ENCODE results near the gene STX2. TPM values are rescaled to one million over a fixed set of nuclear protein-coding genes. Genes with fewer than 3 reads are reported as not detected.
A peak's percentile ranks its signal among the peaks of the same experiment; 100 is the strongest.

Gene STX2
- total and polyA plus RNA-seq, 3 donors from 2014 or later, result 27.3 to 39.5 (median 33.5) TPM

GRCh38 chr12:130860311-130860710, 21.3 kb upstream of the STX2 start:
- no peaks in the 10 kb centered on the region for H3K4me1 ChIP-seq
- DNase-seq, result no peak
- 89 to 93% methylated on average over 9 of the region's 9 CpGs for WGBS, 2 donors
- no peaks in the 10 kb centered on the region for H3K27me3 ChIP-seq
- no peak overlapping the region for H3K27ac ChIP-seq
- H3K36me3 ChIP-seq (ENCODE audit: low read depth, missing control alignments), result no peaks in the 10 kb centered on the region
- no peak overlapping the region for H3K4me3 ChIP-seq
- no peaks in the 10 kb centered on the region for H3K9me3 ChIP-seq
- intact Hi-C loops (cut with DNase I; ENCODE audit: low total_unique reads), result no loop called here
- TF ChIP-seq POLR2A (IDR thresholded peaks at IDR 0.05) (no peak), CTCF (IDR thresholded peaks at IDR 0.05) (no peak)

GRCh38 chr12:130859161-130859560, 20.1 kb upstream of the STX2 start:
- intact Hi-C loops (cut with DNase I; ENCODE audit: low total_unique reads), result no loop called here
- Histone ChIP-seq H3K9me3 (no peaks in the 10 kb centered on the region), H3K27ac (no peak overlapping the region), H3K27me3 (no peaks in the 10 kb centered on the region), H3K4me3 (no peak overlapping the region), H3K4me1 (no peaks in the 10 kb centered on the region), H3K36me3 (ENCODE audit: low read depth, missing control alignments) (no peaks in the 10 kb centered on the region)
- WGBS, 2 donors, result 90 to 92% methylated on average over 6 of the region's 6 CpGs
- TF ChIP-seq CTCF (IDR thresholded peaks at IDR 0.05) (no peak), POLR2A (IDR thresholded peaks at IDR 0.05) (no peak)
- no peak for DNase-seq

- Histone ChIP-seq H3K36me3 (ENCODE audit: low read depth, missing control alignments) (no peaks in the 10 kb centered on the region), H3K9me3 (no peaks in the 10 kb centered on the region), H3K27ac (no peak overlapping the region), H3K4me1 (no peaks in the 10 kb centered on the region), H3K4me3 (no peak overlapping the region), H3K27me3 (no peaks in the 10 kb centered on the region)
- 89 to 90% methylated on average over 4 of the region's 4 CpGs for WGBS, 2 donors
- TF ChIP-seq CTCF (IDR thresholded peaks at IDR 0.05) (peak in 1 of 3 experiments; percentile 12), POLR2A (IDR thresholded peaks at IDR 0.05) (no peak)
- DNase-seq, result no peak
- intact Hi-C loops (cut with DNase I; ENCODE audit: low total_unique reads), result no loop called here
These were observed 19.0 kb upstream of the STX2 start for GRCh38 chr12:130858084-130858483.

GRCh38 chr12:130856088-130856487, 17.0 kb upstream of the STX2 start:
- H3K4me1 ChIP-seq, result no peaks in the 10 kb centered on the region
- no peaks in the 10 kb centered on the region for H3K27me3 ChIP-seq
- intact Hi-C loops (cut with DNase I; ENCODE audit: low total_unique reads), result no loop called here
- no peaks in the 10 kb centered on the region for H3K9me3 ChIP-seq
- no peak overlapping the region for H3K27ac ChIP-seq
- 87 to 90% methylated on average over 4 of the region's 4 CpGs for WGBS, 2 donors
- H3K4me3 ChIP-seq, result no peak overlapping the region
- DNase-seq, result no peak
- no peak for TF ChIP-seq CTCF (IDR thresholded peaks at IDR 0.05)
- TF ChIP-seq POLR2A (IDR thresholded peaks at IDR 0.05), result no peak
- no peaks in the 10 kb centered on the region for H3K36me3 ChIP-seq (ENCODE audit: low read depth, missing control alignments)

- no peak for TF ChIP-seq CTCF (IDR thresholded peaks at IDR 0.05)
- no peak for TF ChIP-seq POLR2A (IDR thresholded peaks at IDR 0.05)
These were observed 11.5 kb upstream of the STX2 start for GRCh38 chr12:130850418-130851021.

More at GRCh38 chr12:130850418-130851021, 11.5 kb upstream of the STX2 start:
- H3K4me3 ChIP-seq, result no peak overlapping the region
- no peaks in the 10 kb centered on the region for H3K27me3 ChIP-seq
- no peak for DNase-seq
- WGBS, 2 donors, result 72 to 78% methylated on average over 12 of the region's 12 CpGs
- H3K9me3 ChIP-seq, result no peaks in the 10 kb centered on the region
- no peak overlapping the region for H3K27ac ChIP-seq
- H3K4me1 ChIP-seq, result peaks cover 11% of the 10 kb centered on the region
- no peaks in the 10 kb centered on the region for H3K36me3 ChIP-seq (ENCODE audit: low read depth, missing control alignments)
- intact Hi-C loops (cut with DNase I; ENCODE audit: low total_unique reads), result no loop called here

All from testis (tissue), 3 donors.